Adrenal gland (tissue), 12 donors: ENCODE data around the gene TTLL11. TPM values are rescaled to one million over a fixed set of nuclear protein-coding genes. Genes with fewer than 3 reads are reported as not detected.

Source experiments
- DNase-seq, 7 donors: peaks; one replicate each; pipeline ENCODE4 v3.0.0-alpha.2; 2019 to 2020
- H3K27ac ChIP-seq, 5 donors: fragments of 200-600 bp; sonication (generic) in 4 of 5; 1 replicate in 3 of 5; 2 replicates in 2 of 5; pipeline versions ENCODE4 v1.5.1 to v1.8.0; 2016 to 2020; ENCODE audit warnings: mild to moderate bottlenecking in 1 of 5
- H3K27me3 ChIP-seq: fragments of 200-600 bp; 2 replicates; pipeline ENCODE4 v1.8.0; 2021
- H3K36me3 ChIP-seq, 2 donors: fragments of 200-600 bp; replicated peaks in 1 of 2; 1 replicate in 1 of 2; 2 replicates in 1 of 2; pipeline versions ENCODE4 v1.5.1 to v1.8.0; 2018 to 2022
- H3K4me1 ChIP-seq, 2 donors: fragments of 200-600 bp; replicated peaks in 1 of 2; 1 replicate in 1 of 2; 2 replicates in 1 of 2; pipeline versions ENCODE4 v1.5.1 to v1.8.0; 2018 to 2021
- H3K4me3 ChIP-seq, 4 donors: fragments of 200-600 bp; sonication (generic) in 3 of 4; one replicate each; pipeline ENCODE4 v1.5.1; 2016 to 2018
- H3K9me3 ChIP-seq, 3 donors: fragments of 200-600 bp; sonication (generic) in 1 of 3; replicated peaks in 1 of 3; 1 replicate in 2 of 3; 2 replicates in 1 of 3; pipeline versions ENCODE4 v1.5.1 to v1.8.0; 2016 to 2021
- CTCF ChIP-seq, 6 experiments: fragments of 450-650 bp in 4 of 6; fragments of 200-600 bp in 2 of 6; sonication (generic) in 1 of 6; IDR thresholded peaks; 1 replicate in 5 of 6; 2 replicates in 1 of 6; pipeline versions ENCODE4 v1.5.1 to v1.8.0; 2016 to 2021; ENCODE audit warnings: antibody characterized with exemption in 6 of 6, mild to moderate bottlenecking in 2 of 6, moderate library complexity in 1 of 6
- POLR2A ChIP-seq, 2 donors: fragments of 450-650 bp; IDR thresholded peaks; one replicate each; pipeline ENCODE4 v1.6.1; 2017; ENCODE audit warnings: antibody characterized with exemption in 2 of 2, mild to moderate bottlenecking in 2 of 2, moderate library complexity in 1 of 2
- WGBS, 4 donors: extraction: QIAGEN DNeasy Blood & Tissue Kit in 2 of 4; methylation state at CpG; one replicate each; pipeline versions ENCODE4 v1.1.5 to v1.1.7; 2013 to 2017; 5-methylcytosine and 5-hydroxymethylcytosine counted together
- intact Hi-C, 2 donors: fragments of 100-400 bp; cut with DNase I; formaldehyde crosslinking; loops; one replicate each; pipeline versions ENCODE4 v1.14.1 to v1.15.0; 2022 to 2023
- polyA plus RNA-seq, 3 donors: library from polyadenylated mRNA; stranded (reverse); fragments of 200-250 nt in 2 of 3; fragments of 350-450 nt in 1 of 3; fragmentation: Illumina TruSeq in 1 of 3; extraction: RNeasy Lipid Tissue Mini Kit (QIAGEN cat#74804) in 1 of 3; gene quantifications; one replicate each; pipeline ENCODE4 v1.2.3, GENCODE V29; 2013 to 2014
- total RNA-seq, 9 donors: library from RNA; depleted of rRNA in 4 of 9; stranded (reverse); fragments of >200 nt in 4 of 9; fragments of 120-200 nt in 1 of 9; fragmentation: NEBNext Ultra II Directional in 1 of 9; extraction: Animal tissue kit (Norgen Biotek cat#: 25700) in 1 of 9; gene quantifications; one replicate each; pipeline versions ENCODE4 v1.1.0 to v1.2.4, GENCODE V29; 2013 to 2023
- donor health status: healthy with polysubstance abuse.
- donor health status: Bipolar disorder and iron deficiency.
- donor health status: DM: yes; HTN: yes; CAD: no.
- donor health status: DM: no; HTN: no; CAD: no.
- donor health status: DM: no; HTN: no; CAD: no.
- donor health status: DM: yes; HTN: yes; CAD: no.

Gene TTLL11
- total and polyA plus RNA-seq, 12 donors = 4.8 to 30.9 (median 13.7) TPM

DNA sequence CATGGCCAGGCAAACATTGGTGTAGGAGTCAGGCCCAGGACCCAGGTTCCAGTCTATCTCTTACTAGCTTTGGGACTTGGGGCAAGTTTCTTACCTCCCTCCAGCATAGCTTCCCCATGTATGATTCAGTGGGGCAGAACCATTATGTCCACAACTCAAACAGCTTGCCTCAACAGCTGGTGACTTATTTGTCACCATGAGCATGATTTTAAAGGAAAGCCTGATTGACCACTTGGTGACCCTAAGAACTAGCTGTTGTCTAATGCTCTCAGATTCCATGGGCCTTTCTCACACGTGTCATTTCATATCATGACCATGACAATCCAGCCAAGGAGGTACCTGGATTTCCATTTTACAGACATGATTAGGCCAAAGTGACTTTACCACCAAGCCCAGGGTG lies 126.4 kb downstream of the TTLL11 start:
- Histone ChIP-seq H3K27me3 (no peaks in the 10 kb centered on the region), H3K27ac (no peak overlapping the region), H3K36me3 (no peaks in the 10 kb centered on the region), H3K4me3 (no peak overlapping the region), H3K9me3 (no peaks in the 10 kb centered on the region), H3K4me1 (no peaks in the 10 kb centered on the region)
- 96 to 100% (median 98%) methylated on average over 1 of the region's 1 CpG for WGBS, 4 donors
- no peak for DNase-seq
- intact Hi-C loops = no loop called here
- TF ChIP-seq CTCF (IDR thresholded peaks at IDR 0.05) (no peak), POLR2A (IDR thresholded peaks at IDR 0.05) (no peak)

DNA sequence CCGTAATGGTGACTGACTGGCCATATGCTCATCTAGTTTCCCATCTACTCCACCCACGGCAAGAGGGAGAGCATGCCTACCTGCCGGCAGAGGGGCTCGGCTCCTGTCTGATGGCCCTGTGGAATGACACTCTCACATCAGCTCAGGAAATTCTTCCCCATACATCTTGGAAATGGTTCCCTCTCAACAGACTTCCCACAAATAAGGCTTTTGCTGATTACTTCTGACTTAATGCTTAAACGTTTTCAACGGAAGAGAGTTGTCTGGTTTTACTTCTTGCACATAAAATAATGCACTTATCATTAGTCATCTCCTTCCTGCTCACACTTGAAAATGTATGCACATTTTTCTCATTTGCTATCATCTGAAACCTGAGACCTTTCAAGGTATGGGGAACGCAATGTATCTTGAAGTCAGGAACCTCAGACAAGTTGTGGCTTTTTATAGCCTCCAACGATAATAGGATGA lies 129.5 kb downstream of the TTLL11 start:
- no peak for DNase-seq
- intact Hi-C loops = no loop called here
- H3K4me3 ChIP-seq = no peak overlapping the region
- no peak overlapping the region for H3K27ac ChIP-seq
- no peaks in the 10 kb centered on the region for H3K9me3 ChIP-seq
- H3K36me3 ChIP-seq = no peaks in the 10 kb centered on the region
- H3K27me3 ChIP-seq = no peaks in the 10 kb centered on the region
- H3K4me1 ChIP-seq = no peaks in the 10 kb centered on the region
- 79 to 85% (median 83%) methylated on average over 8 of the region's 8 CpGs for WGBS, 4 donors
- no peak for TF ChIP-seq CTCF (IDR thresholded peaks at IDR 0.05)
- no peak for TF ChIP-seq POLR2A (IDR thresholded peaks at IDR 0.05)

- no peaks in the 10 kb centered on the region for H3K27me3 ChIP-seq
- H3K9me3 ChIP-seq = no peaks in the 10 kb centered on the region
- no peaks in the 10 kb centered on the region for H3K36me3 ChIP-seq
- no peaks in the 10 kb centered on the region for H3K4me1 ChIP-seq
- WGBS, 4 donors = 97 to 100% (median 100%) methylated on average over 1 of the region's 1 CpG
- H3K4me3 ChIP-seq = no peak overlapping the region
- intact Hi-C loops = no loop called here
- H3K27ac ChIP-seq = no peak overlapping the region
- DNase-seq = no peak
- TF ChIP-seq CTCF (IDR thresholded peaks at IDR 0.05) (no peak), POLR2A (IDR thresholded peaks at IDR 0.05) (no peak)
These were observed 130.7 kb downstream of the TTLL11 start for GRCh38 chr9:121962421-121962820.

DNA sequence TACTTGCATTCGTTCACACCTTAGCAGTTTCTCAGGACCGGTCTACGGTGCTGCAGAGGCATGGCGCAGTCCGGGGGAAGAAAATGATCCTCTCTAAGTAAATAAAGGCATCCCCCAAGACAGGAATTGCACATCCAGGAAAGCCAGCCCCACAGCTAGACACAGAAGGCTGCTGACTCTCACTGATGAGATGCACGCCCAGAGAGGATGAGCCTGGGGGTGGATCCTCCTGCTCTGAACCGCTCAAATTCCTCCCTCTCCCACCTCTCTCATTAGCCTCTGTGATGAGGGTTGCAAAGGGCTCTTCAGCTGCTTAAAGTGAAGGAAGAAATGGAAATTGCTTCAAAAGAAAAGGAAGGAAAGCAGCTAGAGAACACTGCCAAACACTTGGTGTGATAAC lies 132.4 kb downstream of the TTLL11 start:
- 94 to 96% (median 95%) methylated on average over 7 of the region's 7 CpGs for WGBS, 4 donors
- DNase-seq = no peak
- no peaks in the 10 kb centered on the region for H3K27me3 ChIP-seq
- TF ChIP-seq CTCF (IDR thresholded peaks at IDR 0.05) (no peak), POLR2A (IDR thresholded peaks at IDR 0.05) (no peak)
- no peak overlapping the region for H3K27ac ChIP-seq
- H3K9me3 ChIP-seq = no peaks in the 10 kb centered on the region
- no peaks in the 10 kb centered on the region for H3K36me3 ChIP-seq
- H3K4me1 ChIP-seq = peaks cover under 1 to 4% of the 10 kb centered on the region in 2 donors
- intact Hi-C loops = no loop called here
- H3K4me3 ChIP-seq = no peak overlapping the region
